KMS-11 (cell line): Measurements from ENCODE around the gene ACRV1.

ENCODE experiments used
- H2AFZ ChIP-seq: fragments of 200-600 bp; sonication (generic); 2 replicates; pipeline ENCODE4 v1.6.1; 2016; ENCODE audit warnings: antibody characterized with exemption, mixed run types, low read depth
- H3K27ac ChIP-seq: fragments of 200-600 bp; sonication (generic); 2 replicates; pipeline ENCODE4 v1.6.1; 2016; ENCODE audit warnings: mild to moderate bottlenecking, mixed run types
- H3K27me3 ChIP-seq: fragments of 200-600 bp; sonication (generic); 2 replicates; pipeline ENCODE4 v1.6.1; 2017; ENCODE audit warnings: mild to moderate bottlenecking, low read depth, mixed run types, moderate library complexity; ENCODE audit not compliant: insufficient read depth
- H3K36me3 ChIP-seq: fragments of 200-600 bp; sonication (generic); 2 replicates; pipeline ENCODE4 v1.6.1; 2017; ENCODE audit warnings: mild to moderate bottlenecking, mixed run types; ENCODE audit not compliant: insufficient read depth
- H3K4me1 ChIP-seq: fragments of 200-600 bp; sonication (generic); 2 replicates; pipeline ENCODE4 v1.6.1; 2016; ENCODE audit warnings: mild to moderate bottlenecking, low read depth, mixed run types; ENCODE audit not compliant: poor library complexity, severe bottlenecking
- H3K4me2 ChIP-seq: fragments of 200-600 bp; sonication (generic); 2 replicates; pipeline ENCODE4 v1.7.0; 2016; ENCODE audit warnings: mild to moderate bottlenecking, mixed run types
- H3K4me3 ChIP-seq: fragments of 200-600 bp; sonication (generic); IDR thresholded peaks from 2 replicates; pipeline ENCODE4 v1.6.1; 2017; ENCODE audit warnings: low read depth, low read length, mixed read lengths; ENCODE audit not compliant: insufficient read depth
- H3K79me2 ChIP-seq: fragments of 200-600 bp; sonication (generic); 2 replicates; pipeline ENCODE4 v1.6.1; 2016; ENCODE audit warnings: low read depth, mixed run types; ENCODE audit not compliant: insufficient read depth
- H3K9ac ChIP-seq: fragments of 200-600 bp; sonication (generic); 2 replicates; pipeline ENCODE4 v1.6.1; 2016; ENCODE audit warnings: mild to moderate bottlenecking, mixed run types
- H4K20me1 ChIP-seq: fragments of 200-600 bp; sonication (generic); 2 replicates; pipeline ENCODE4 v1.6.1; 2016; ENCODE audit warnings: mild to moderate bottlenecking, mixed run types; ENCODE audit not compliant: insufficient read depth
- TF ChIP-seq, protein P1 (sequence below): fragments of 200-600 bp; sonication (generic); conservative IDR thresholded peaks from 2 replicates; pipeline ENCODE4 v1.6.1; 2017; ENCODE audit warnings: low read depth, mild to moderate bottlenecking, antibody characterized with exemption, low read length, moderate library complexity, mixed read lengths

ACRV1 gene

DNA sequence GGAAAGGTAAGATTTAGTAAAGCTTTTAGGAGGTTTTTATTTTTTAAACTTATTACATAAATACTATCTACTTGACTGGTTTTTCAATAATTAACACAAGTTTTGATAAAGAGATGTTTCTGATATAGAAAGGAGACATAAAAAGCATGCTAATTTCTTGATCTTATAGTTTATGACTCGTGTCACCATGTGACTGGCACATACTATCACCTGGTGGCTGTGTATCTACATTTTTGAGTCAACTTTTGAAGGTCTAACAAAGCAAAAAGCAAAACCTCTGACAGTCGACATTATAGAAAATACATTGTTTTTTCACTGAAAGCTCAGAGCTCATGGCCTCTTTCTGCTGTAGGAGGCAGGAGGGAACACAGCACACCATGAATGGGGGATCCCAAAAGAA is 810 bp downstream of the ACRV1 start:
- Histone ChIP-seq H3K4me2 (no peak overlapping the region), H3K4me1 (no peaks in the 10 kb centered on the region), H3K27ac (no peak overlapping the region), H2AFZ (no peak overlapping the region), H3K9ac (no peak overlapping the region), H4K20me1 (no peaks in the 10 kb centered on the region), H3K36me3 (no peaks in the 10 kb centered on the region; the same call in 1 of the 2 replicates), H3K27me3 (no peaks in the 10 kb centered on the region), H3K79me2 (no peaks in the 10 kb centered on the region), H3K4me3 (no peak overlapping the region)
- TF ChIP-seq, protein P1, sequence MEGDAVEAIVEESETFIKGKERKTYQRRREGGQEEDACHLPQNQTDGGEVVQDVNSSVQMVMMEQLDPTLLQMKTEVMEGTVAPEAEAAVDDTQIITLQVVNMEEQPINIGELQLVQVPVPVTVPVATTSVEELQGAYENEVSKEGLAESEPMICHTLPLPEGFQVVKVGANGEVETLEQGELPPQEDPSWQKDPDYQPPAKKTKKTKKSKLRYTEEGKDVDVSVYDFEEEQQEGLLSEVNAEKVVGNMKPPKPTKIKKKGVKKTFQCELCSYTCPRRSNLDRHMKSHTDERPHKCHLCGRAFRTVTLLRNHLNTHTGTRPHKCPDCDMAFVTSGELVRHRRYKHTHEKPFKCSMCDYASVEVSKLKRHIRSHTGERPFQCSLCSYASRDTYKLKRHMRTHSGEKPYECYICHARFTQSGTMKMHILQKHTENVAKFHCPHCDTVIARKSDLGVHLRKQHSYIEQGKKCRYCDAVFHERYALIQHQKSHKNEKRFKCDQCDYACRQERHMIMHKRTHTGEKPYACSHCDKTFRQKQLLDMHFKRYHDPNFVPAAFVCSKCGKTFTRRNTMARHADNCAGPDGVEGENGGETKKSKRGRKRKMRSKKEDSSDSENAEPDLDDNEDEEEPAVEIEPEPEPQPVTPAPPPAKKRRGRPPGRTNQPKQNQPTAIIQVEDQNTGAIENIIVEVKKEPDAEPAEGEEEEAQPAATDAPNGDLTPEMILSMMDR: no peak

DNA sequence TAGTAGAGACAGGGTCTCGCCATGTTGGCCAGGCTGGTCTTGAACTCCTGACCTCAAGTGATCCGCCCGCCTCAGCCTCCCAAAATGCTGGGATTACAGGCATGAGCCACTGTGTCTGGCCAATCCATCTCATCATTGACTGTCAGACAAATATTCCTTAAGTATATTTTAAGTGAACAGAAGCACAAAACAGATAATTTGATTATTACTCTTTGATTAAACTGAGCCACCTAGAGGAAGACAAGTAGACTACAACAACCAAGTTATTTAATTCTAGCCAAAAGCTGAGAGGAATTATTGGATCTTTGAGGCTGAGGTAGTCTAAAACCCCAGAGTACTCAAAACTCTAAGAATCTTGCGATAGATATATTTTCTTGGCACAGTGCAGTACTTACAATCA is 1.2 kb downstream of the ACRV1 start:
- Histone ChIP-seq H3K4me2 (no peak overlapping the region), H3K4me3 (no peak overlapping the region), H3K27me3 (no peaks in the 10 kb centered on the region), H3K79me2 (no peaks in the 10 kb centered on the region), H3K27ac (no peak overlapping the region), H3K36me3 (no peaks in the 10 kb centered on the region; the same call in 1 of the 2 replicates), H4K20me1 (no peaks in the 10 kb centered on the region), H3K4me1 (no peaks in the 10 kb centered on the region), H3K9ac (no peak overlapping the region), H2AFZ (no peak overlapping the region)
- TF ChIP-seq, protein P1: peak; percentile 43; the same call in 1 of the 2 replicates

DNA sequence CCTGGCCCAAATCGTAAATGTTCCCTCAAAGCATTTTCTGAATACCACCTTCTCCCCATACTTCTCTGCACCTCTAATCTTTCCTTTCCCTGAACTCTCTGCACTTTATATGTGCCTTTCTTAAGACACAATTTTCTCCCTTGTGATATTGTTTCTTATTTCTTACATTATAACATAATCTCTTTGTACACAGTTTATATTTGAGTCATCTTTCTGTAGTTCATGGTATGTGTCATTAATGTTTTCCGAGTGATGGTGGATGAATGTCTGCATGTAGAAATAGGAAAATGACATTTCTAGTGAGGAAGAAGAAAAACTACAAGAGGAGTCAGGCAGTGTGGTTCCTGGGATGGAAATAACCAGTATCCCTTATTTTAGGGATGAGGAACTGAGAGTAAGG is 5.5 kb downstream of the ACRV1 start:
- Histone ChIP-seq H3K79me2 (no peaks in the 10 kb centered on the region), H3K36me3 (no peaks in the 10 kb centered on the region; the same call in 1 of the 2 replicates)

DNA sequence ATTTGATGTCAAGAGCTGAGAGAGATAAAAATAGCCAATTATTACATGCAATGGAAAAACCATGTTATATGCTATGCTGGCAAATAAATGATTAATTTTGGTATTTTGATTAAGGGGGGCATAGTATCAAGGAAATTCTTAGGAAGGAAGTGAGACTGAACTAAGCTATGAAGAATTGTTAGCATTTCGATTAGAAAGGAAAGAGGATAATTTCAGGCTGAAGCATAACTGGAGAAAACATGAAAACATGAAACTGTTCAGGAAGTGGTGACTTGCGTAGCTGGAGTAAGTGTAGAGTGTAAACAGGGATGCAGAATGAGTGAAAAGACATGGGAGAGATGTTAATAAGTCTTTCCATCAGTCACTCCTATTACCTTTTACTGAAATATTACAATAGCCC is 6.4 kb downstream of the ACRV1 start:
- Histone ChIP-seq H3K36me3 (no peaks in the 10 kb centered on the region; the same call in 1 of the 2 replicates), H3K27me3 (no peaks in the 10 kb centered on the region), H3K4me3 (no peak overlapping the region)

More for the DNA sequence above, 5.5 kb downstream of the ACRV1 start:
- H3K27ac ChIP-seq: no peak overlapping the region
- H3K9ac ChIP-seq: no peak overlapping the region
- no peak overlapping the region for H3K4me2 ChIP-seq
- TF ChIP-seq, protein P1: no peak
- H3K4me3 ChIP-seq: no peak overlapping the region
- no peaks in the 10 kb centered on the region for H4K20me1 ChIP-seq
- no peaks in the 10 kb centered on the region for H3K27me3 ChIP-seq
- no peak overlapping the region for H2AFZ ChIP-seq
- no peaks in the 10 kb centered on the region for H3K4me1 ChIP-seq

More for the DNA sequence above, 6.4 kb downstream of the ACRV1 start:
- no peaks in the 10 kb centered on the region for H3K4me1 ChIP-seq
- H2AFZ ChIP-seq: no peak overlapping the region
- no peak overlapping the region for H3K27ac ChIP-seq
- no peaks in the 10 kb centered on the region for H3K79me2 ChIP-seq
- H3K4me2 ChIP-seq: no peak overlapping the region
- no peaks in the 10 kb centered on the region for H4K20me1 ChIP-seq
- H3K9ac ChIP-seq: no peak overlapping the region
- TF ChIP-seq, protein P1: no peak
